HCT116 (cell line): Measurements from ENCODE around the gene XYLT1. TPM values are rescaled to one million over a fixed set of nuclear protein-coding genes. Genes with fewer than 3 reads are reported as not detected.

Source experiments
- ATAC-seq: fragments of 200-7000 bp; cut with Tn5 transposase; 2 replicates; pipeline ENCODE4 v1.9.1; 2020; ENCODE audit warnings: mild to moderate bottlenecking, moderate library complexity
- BruUV-seq: library from RNA; stranded (reverse); fragments of 400-500 nt; replicated peaks from 2 replicates; lab custom pipeline; 2021; lab: Mats Ljungman, UMichigan
- CTCF ChIA-PET: fragments of 300-600 bp; sonication (Branson Sonifier 250); formaldehyde crosslinking; loops from one replicate; lab custom pipeline; 2021; ENCODE audit warnings: antibody characterized with exemption; lab: Charles Lee
- POLR2A ChIA-PET: fragments of 300-600, 350-600 bp; sonication (Branson Sonifier 250); formaldehyde crosslinking; loops from one replicate; lab custom pipeline; 2021; ENCODE audit warnings: antibody characterized with exemption; lab: Charles Lee
- RAD21 ChIA-PET, 2 experiments: fragments of 300-600 bp; sonication (Branson Sonifier 250); formaldehyde crosslinking; loops; one replicate each; lab custom pipeline; 2023; ENCODE audit warnings: low total read pairs in 2 of 2; ENCODE audit not compliant: uncharacterized antibody in 2 of 2, unreplicated experiment in 2 of 2, low non-redundant PET in 1 of 2; lab: Charles Lee
- DNase-seq: peaks from one replicate; pipeline ENCODE4 v3.0.0-alpha.2; 2010; ENCODE audit warnings: low read depth, low spot score
- H2AFZ ChIP-seq: fragments of 200-600 bp; shearing (Covaris generic), sonication (generic); 2 replicates; pipeline ENCODE4 v1.6.1; 2017; ENCODE audit warnings: low read depth, mixed run types, mixed read lengths, antibody characterized with exemption, low read length; ENCODE audit not compliant: poor library complexity, severe bottlenecking
- H3K27ac ChIP-seq: 2 replicates; pipeline ENCODE4 v1.5.1; 2012; ENCODE audit warnings: low read depth, low read length
- H3K27me3 ChIP-seq: fragments of 200-600 bp; sonication (generic); 2 replicates; pipeline ENCODE4 v1.6.1; 2016; ENCODE audit warnings: mixed run types, low read length, mixed read lengths; ENCODE audit not compliant: insufficient read depth
- H3K36me3 ChIP-seq, 2 experiments: fragments of 200-500 bp in 1 of 2; fragments of 200-600 bp in 1 of 2; sonication (Bioruptor generic) in 1 of 2; sonication (generic) in 1 of 2; 2 replicates each; pipeline versions ENCODE4 v1.5.1 to v1.6.1; 2014 to 2016; ENCODE audit warnings: low read length in 2 of 2, inconsistent platforms in 1 of 2, mixed read lengths in 1 of 2, mixed run types in 1 of 2; ENCODE audit not compliant: insufficient read depth in 2 of 2, control insufficient read depth in 1 of 2
- H3K4me1 ChIP-seq, 2 experiments: fragments of 200-600 bp in 1 of 2; sonication (generic) in 1 of 2; 2 replicates each; pipeline versions ENCODE4 v1.5.1 to v1.6.1; 2012 to 2017; ENCODE audit warnings: low read length in 2 of 2, inconsistent platforms in 1 of 2, mild to moderate bottlenecking in 1 of 2, mixed read lengths in 1 of 2, mixed run types in 1 of 2, moderate library complexity in 1 of 2; ENCODE audit not compliant: insufficient read depth in 2 of 2, control insufficient read depth in 1 of 2
- H3K4me2 ChIP-seq: fragments of 200-600 bp; sonication (generic); 2 replicates; pipeline ENCODE4 v1.6.1; 2017; ENCODE audit warnings: mixed run types, low read length, mixed read lengths
- H3K4me3 ChIP-seq, 2 experiments: fragments of 200-600 bp in 1 of 2; sonication (generic) in 1 of 2; replicated peaks in 1 of 2; 2 replicates each; pipeline ENCODE4 v1.5.1; 2011 to 2016; ENCODE audit warnings: low read length in 2 of 2, control low read depth in 1 of 2, low read depth in 1 of 2, mild to moderate bottlenecking in 1 of 2, mixed read lengths in 1 of 2, mixed run types in 1 of 2
- H3K79me2 ChIP-seq: fragments of 200-600 bp; sonication (generic); 2 replicates; pipeline ENCODE4 v1.6.1; 2017; ENCODE audit warnings: mild to moderate bottlenecking, mixed run types, low read length, moderate library complexity, mixed read lengths; ENCODE audit not compliant: insufficient read depth
- H3K9ac ChIP-seq: fragments of 200-600 bp; sonication (generic); 2 replicates; pipeline ENCODE4 v1.6.1; 2016; ENCODE audit warnings: low read length, mixed read lengths
- H3K9me2 ChIP-seq: fragments of 200-600 bp; sonication (generic), shearing (Covaris generic); 2 replicates; pipeline ENCODE4 v1.6.1; 2017; ENCODE audit warnings: mixed run types, mild to moderate bottlenecking, moderate library complexity; ENCODE audit not compliant: insufficient read depth
- H3K9me3 ChIP-seq, 2 experiments: fragments of 200-500 bp in 1 of 2; fragments of 200-600 bp in 1 of 2; sonication (Bioruptor generic) in 1 of 2; sonication (generic) in 1 of 2; 2 replicates each; pipeline ENCODE4 v1.6.1; 2014 to 2017; ENCODE audit warnings: low read length in 2 of 2, mixed read lengths in 2 of 2, inconsistent platforms in 1 of 2, low read depth in 1 of 2, mild to moderate bottlenecking in 1 of 2, mixed run types in 1 of 2, moderate library complexity in 1 of 2; ENCODE audit not compliant: control insufficient read depth in 1 of 2, insufficient read depth in 1 of 2
- H4K20me1 ChIP-seq: fragments of 200-600 bp; sonication (generic), shearing (Covaris generic); 2 replicates; pipeline ENCODE4 v1.6.1; 2017; ENCODE audit warnings: mixed run types, mild to moderate bottlenecking, moderate library complexity; ENCODE audit not compliant: insufficient read depth
- CEBPB ChIP-seq: IDR thresholded peaks from 2 replicates; pipeline ENCODE4 v1.6.1; 2012; ENCODE audit warnings: low read depth
- EGR1 ChIP-seq: IDR thresholded peaks from 2 replicates; pipeline ENCODE4 v1.6.1; 2012; ENCODE audit warnings: low read depth
- ELF1 ChIP-seq: IDR thresholded peaks from 2 replicates; pipeline ENCODE4 v1.6.1; 2012; ENCODE audit warnings: low read depth, borderline replicate concordance
- EZH2 ChIP-seq: fragments of 200-600 bp; sonication (generic); IDR thresholded peaks from 2 replicates; pipeline ENCODE4 v1.6.1; 2017; ENCODE audit warnings: antibody characterized with exemption, mixed run types
- EZH2phosphoT487 ChIP-seq: fragments of 200-600 bp; IDR thresholded peaks from 2 replicates; pipeline ENCODE4 v1.6.1; 2018; ENCODE audit warnings: antibody characterized with exemption, borderline replicate concordance
- FOSL1 ChIP-seq: IDR thresholded peaks from 2 replicates; pipeline ENCODE4 v1.6.1; 2012; ENCODE audit warnings: low read depth
- JUND ChIP-seq: IDR thresholded peaks from 2 replicates; pipeline ENCODE4 v1.6.1; 2012
- POLR2AphosphoS5 ChIP-seq: IDR thresholded peaks from 2 replicates; pipeline ENCODE4 v1.6.1; 2011; ENCODE audit warnings: mild to moderate bottlenecking, low read depth, low read length, moderate library complexity
- RAD21 ChIP-seq: IDR thresholded peaks from 2 replicates; pipeline ENCODE4 v1.6.1; 2012; ENCODE audit warnings: low read depth, mild to moderate bottlenecking
- SIN3A ChIP-seq: IDR thresholded peaks from 2 replicates; pipeline ENCODE4 v1.6.1; 2012; ENCODE audit warnings: low read depth
- SP1 ChIP-seq: IDR thresholded peaks from 2 replicates; pipeline ENCODE4 v1.6.1; 2012; ENCODE audit warnings: low read depth
- SRF ChIP-seq: IDR thresholded peaks from 2 replicates; pipeline ENCODE4 v1.6.1; 2012; ENCODE audit warnings: low read depth
- TCF7L2 ChIP-seq: IDR thresholded peaks from 2 replicates; pipeline ENCODE4 v1.7.0; 2011; ENCODE audit warnings: borderline replicate concordance, inconsistent platforms; ENCODE audit not compliant: insufficient read depth, insufficient read length; ENCODE audit errors: extremely low read depth
- YY1 ChIP-seq: IDR thresholded peaks from 2 replicates; pipeline ENCODE4 v1.6.1; 2011; ENCODE audit warnings: low read length, low read depth, moderate library complexity, mild to moderate bottlenecking; ENCODE audit not compliant: insufficient replicate concordance; ENCODE audit errors: extremely low read depth
- intact Hi-C: fragments of 100-400 bp; cut with micrococcal nuclease; formaldehyde crosslinking; loops from 2 replicates; pipeline ENCODE4 v1.10.0; 2022
- total RNA-seq: library from RNA; stranded (reverse); gene quantifications from one replicate; pipeline ENCODE4 v1.2.1, GENCODE V29; 2021; ENCODE audit not compliant: unreplicated experiment
- TF ChIP-seq, protein P1 (sequence below): IDR thresholded peaks from 2 replicates; pipeline ENCODE4 v1.6.1; 2012; ENCODE audit warnings: low read depth
- TF ChIP-seq, protein P2 (sequence below): IDR thresholded peaks from 2 replicates; pipeline ENCODE4 v1.6.1; 2012
- TF ChIP-seq, protein P3 (sequence below), 3 experiments: fragments of 200-600 bp in 1 of 3; sonication (generic) in 1 of 3; IDR thresholded peaks in 2 of 3; conservative IDR thresholded peaks in 1 of 3; 2 replicates each; pipeline ENCODE4 v1.5.1; 2012 to 2017; ENCODE audit warnings: low read depth in 2 of 3, low read length in 2 of 3, antibody characterized with exemption in 1 of 3, borderline replicate concordance in 1 of 3, control low read depth in 1 of 3, mild to moderate bottlenecking in 1 of 3, mixed read lengths in 1 of 3, mixed run types in 1 of 3, moderate library complexity in 1 of 3; ENCODE audit not compliant: insufficient read depth in 1 of 3
- TF ChIP-seq, protein P4 (sequence below): IDR thresholded peaks from 2 replicates; pipeline ENCODE4 v1.6.1; 2011; ENCODE audit warnings: mild to moderate bottlenecking, low read length, moderate library complexity; ENCODE audit not compliant: insufficient replicate concordance; ENCODE audit errors: extremely low read depth

XYLT1 gene
- total RNA-seq, 1 experiment from 2014 or later = 4.5 TPM

DNA sequence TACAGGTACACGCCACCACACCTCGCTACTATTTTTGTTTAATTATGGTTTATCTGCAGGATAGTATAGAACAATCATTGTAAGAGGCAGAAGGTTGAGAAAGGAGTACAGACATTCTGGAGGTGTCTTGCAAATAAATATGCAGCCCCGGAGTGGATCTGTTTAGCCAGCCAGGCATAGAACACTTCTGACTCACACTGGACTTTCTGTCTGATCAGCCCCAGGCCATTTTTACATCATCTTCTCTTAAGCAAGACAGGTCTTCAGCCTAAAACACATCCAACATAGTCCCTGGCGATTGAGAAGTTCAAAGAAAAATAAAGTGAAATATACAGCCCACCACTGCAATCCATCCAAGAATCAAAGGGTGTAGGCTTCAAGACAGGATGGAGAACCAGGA is 81.4 kb downstream of the XYLT1 start:
- Histone ChIP-seq H3K79me2 (no peaks in the 10 kb centered on the region), H3K4me2 (no peak overlapping the region), H3K27ac (no peak overlapping the region), H3K9ac (no peak overlapping the region), H3K4me1 (no peaks in the 10 kb centered on the region), H3K9me2 (no peaks in the 10 kb centered on the region), H3K4me3 (no peak overlapping the region), H3K9me3 (no peaks in the 10 kb centered on the region), H3K36me3 (no peaks in the 10 kb centered on the region), H3K27me3 (peaks cover 41% of the 10 kb centered on the region; the same call in 1 of the 2 replicates), H4K20me1 (no peaks in the 10 kb centered on the region), H2AFZ (no peak overlapping the region)
- CTCF ChIA-PET = no interaction called here
- ATAC-seq (no peak), DNase-seq (no peak)
- BruUV-seq = no TSS peak
- TF ChIP-seq, protein P1, sequence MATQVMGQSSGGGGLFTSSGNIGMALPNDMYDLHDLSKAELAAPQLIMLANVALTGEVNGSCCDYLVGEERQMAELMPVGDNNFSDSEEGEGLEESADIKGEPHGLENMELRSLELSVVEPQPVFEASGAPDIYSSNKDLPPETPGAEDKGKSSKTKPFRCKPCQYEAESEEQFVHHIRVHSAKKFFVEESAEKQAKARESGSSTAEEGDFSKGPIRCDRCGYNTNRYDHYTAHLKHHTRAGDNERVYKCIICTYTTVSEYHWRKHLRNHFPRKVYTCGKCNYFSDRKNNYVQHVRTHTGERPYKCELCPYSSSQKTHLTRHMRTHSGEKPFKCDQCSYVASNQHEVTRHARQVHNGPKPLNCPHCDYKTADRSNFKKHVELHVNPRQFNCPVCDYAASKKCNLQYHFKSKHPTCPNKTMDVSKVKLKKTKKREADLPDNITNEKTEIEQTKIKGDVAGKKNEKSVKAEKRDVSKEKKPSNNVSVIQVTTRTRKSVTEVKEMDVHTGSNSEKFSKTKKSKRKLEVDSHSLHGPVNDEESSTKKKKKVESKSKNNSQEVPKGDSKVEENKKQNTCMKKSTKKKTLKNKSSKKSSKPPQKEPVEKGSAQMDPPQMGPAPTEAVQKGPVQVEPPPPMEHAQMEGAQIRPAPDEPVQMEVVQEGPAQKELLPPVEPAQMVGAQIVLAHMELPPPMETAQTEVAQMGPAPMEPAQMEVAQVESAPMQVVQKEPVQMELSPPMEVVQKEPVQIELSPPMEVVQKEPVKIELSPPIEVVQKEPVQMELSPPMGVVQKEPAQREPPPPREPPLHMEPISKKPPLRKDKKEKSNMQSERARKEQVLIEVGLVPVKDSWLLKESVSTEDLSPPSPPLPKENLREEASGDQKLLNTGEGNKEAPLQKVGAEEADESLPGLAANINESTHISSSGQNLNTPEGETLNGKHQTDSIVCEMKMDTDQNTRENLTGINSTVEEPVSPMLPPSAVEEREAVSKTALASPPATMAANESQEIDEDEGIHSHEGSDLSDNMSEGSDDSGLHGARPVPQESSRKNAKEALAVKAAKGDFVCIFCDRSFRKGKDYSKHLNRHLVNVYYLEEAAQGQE = no peak
- TF ChIP-seq POLR2AphosphoS5 (no peak), YY1 (no peak), EZH2phosphoT487 (no peak), SP1 (no peak), TCF7L2 (no peak), CEBPB (no peak), SRF (no peak), JUND (no peak), ELF1 (no peak), SIN3A (no peak), FOSL1 (no peak), RAD21 (no peak), EZH2 (no peak), EGR1 (no peak)
- TF ChIP-seq, protein P2, sequence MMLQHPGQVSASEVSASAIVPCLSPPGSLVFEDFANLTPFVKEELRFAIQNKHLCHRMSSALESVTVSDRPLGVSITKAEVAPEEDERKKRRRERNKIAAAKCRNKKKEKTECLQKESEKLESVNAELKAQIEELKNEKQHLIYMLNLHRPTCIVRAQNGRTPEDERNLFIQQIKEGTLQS = no peak
- TF ChIP-seq, protein P3, sequence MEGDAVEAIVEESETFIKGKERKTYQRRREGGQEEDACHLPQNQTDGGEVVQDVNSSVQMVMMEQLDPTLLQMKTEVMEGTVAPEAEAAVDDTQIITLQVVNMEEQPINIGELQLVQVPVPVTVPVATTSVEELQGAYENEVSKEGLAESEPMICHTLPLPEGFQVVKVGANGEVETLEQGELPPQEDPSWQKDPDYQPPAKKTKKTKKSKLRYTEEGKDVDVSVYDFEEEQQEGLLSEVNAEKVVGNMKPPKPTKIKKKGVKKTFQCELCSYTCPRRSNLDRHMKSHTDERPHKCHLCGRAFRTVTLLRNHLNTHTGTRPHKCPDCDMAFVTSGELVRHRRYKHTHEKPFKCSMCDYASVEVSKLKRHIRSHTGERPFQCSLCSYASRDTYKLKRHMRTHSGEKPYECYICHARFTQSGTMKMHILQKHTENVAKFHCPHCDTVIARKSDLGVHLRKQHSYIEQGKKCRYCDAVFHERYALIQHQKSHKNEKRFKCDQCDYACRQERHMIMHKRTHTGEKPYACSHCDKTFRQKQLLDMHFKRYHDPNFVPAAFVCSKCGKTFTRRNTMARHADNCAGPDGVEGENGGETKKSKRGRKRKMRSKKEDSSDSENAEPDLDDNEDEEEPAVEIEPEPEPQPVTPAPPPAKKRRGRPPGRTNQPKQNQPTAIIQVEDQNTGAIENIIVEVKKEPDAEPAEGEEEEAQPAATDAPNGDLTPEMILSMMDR (IDR thresholded peaks at IDR 0.05 in 2 of 3, conservative IDR thresholded peaks at IDR 0.05 in 1 of 3; ENCODE audit: borderline replicate concordance in 1 of 3, insufficient read depth in 1 of 3, low read depth in 2 of 3, low read length in 2 of 3) = no peak
- TF ChIP-seq, protein P4, sequence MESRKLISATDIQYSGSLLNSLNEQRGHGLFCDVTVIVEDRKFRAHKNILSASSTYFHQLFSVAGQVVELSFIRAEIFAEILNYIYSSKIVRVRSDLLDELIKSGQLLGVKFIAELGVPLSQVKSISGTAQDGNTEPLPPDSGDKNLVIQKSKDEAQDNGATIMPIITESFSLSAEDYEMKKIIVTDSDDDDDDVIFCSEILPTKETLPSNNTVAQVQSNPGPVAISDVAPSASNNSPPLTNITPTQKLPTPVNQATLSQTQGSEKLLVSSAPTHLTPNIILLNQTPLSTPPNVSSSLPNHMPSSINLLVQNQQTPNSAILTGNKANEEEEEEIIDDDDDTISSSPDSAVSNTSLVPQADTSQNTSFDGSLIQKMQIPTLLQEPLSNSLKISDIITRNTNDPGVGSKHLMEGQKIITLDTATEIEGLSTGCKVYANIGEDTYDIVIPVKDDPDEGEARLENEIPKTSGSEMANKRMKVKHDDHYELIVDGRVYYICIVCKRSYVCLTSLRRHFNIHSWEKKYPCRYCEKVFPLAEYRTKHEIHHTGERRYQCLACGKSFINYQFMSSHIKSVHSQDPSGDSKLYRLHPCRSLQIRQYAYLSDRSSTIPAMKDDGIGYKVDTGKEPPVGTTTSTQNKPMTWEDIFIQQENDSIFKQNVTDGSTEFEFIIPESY = no peak
- POLR2A ChIA-PET = no interaction called here
- RAD21 ChIA-PET = no interaction called here
- intact Hi-C loops = no loop called here
